Measurements from ENCODE around the gene CAPZB.

GRCh38 chr1:19450811-19451515 lies 34.4 kb downstream of the CAPZB start:
- TF ChIP-seq CTCF (IDR thresholded peaks at IDR 0.05): no peak
- 0 out of 4 replicates have a peak, but pooled peaks of 1 of the 2 experiments have one; percentile 16 for TF ChIP-seq REST (IDR thresholded peaks at IDR 0.05; ENCODE audit: insufficient read depth in 1 of 2, low read depth in 2 of 2, low read length in 1 of 2)
- peak; percentile 95 for TF ChIP-seq POLR2AphosphoS5 (IDR thresholded peaks at IDR 0.05; ENCODE audit: low read depth, low read length)
